SU-DHL-6 (cell line): ENCODE measurements around the gene JOSD1.

Source experiments
- H2AFZ ChIP-seq: fragments of 200-600 bp; sonication (generic); 2 replicates; pipeline ENCODE4 v1.6.1; 2014; ENCODE audit warnings: low read depth, mild to moderate bottlenecking, moderate library complexity, mixed read lengths, antibody characterized with exemption, low read length; ENCODE audit not compliant: severe bottlenecking
- H3F3A ChIP-seq: fragments of 200-600 bp; shearing (Covaris generic); 2 replicates; pipeline ENCODE4 v1.6.0; 2016; ENCODE audit warnings: antibody characterized with exemption, mild to moderate bottlenecking; ENCODE audit not compliant: insufficient read depth
- H3K27ac ChIP-seq: fragments of 200-600 bp; sonication (generic); 2 replicates; pipeline ENCODE4 v1.5.1; 2016; ENCODE audit warnings: low read depth, mild to moderate bottlenecking, low read length, moderate library complexity, mixed read lengths
- H3K27me3 ChIP-seq: fragments of 200-600 bp; sonication (generic), shearing (Covaris generic); 2 replicates; pipeline ENCODE4 v1.6.0; 2014; ENCODE audit warnings: mild to moderate bottlenecking, low read length
- H3K36me3 ChIP-seq: fragments of 200-600 bp; sonication (generic); 2 replicates; pipeline ENCODE4 v1.6.1; 2014; ENCODE audit warnings: mild to moderate bottlenecking, low read length, mixed read lengths
- H3K4me2 ChIP-seq: fragments of 300-600, 200-600 bp; shearing (Covaris generic), sonication (generic); 2 replicates; pipeline ENCODE4 v1.6.0; 2014; ENCODE audit warnings: low read length, low read depth, mild to moderate bottlenecking; ENCODE audit not compliant: poor library complexity, severe bottlenecking
- H3K4me3 ChIP-seq: fragments of 200-600 bp; sonication (generic); 2 replicates; pipeline ENCODE4 v1.5.1; 2014; ENCODE audit warnings: antibody characterized with exemption, low read length, mild to moderate bottlenecking, mixed read lengths; ENCODE audit not compliant: insufficient read depth, poor library complexity, severe bottlenecking
- H3K79me2 ChIP-seq: fragments of 200-600 bp; sonication (generic); 2 replicates; pipeline ENCODE4 v1.6.1; 2014; ENCODE audit warnings: mild to moderate bottlenecking, low read length, moderate library complexity; ENCODE audit not compliant: insufficient read depth
- H3K9ac ChIP-seq: fragments of 200-600 bp; sonication (generic); 2 replicates; pipeline ENCODE4 v1.7.0; 2014; ENCODE audit warnings: mild to moderate bottlenecking, low read length
- H3K9me2 ChIP-seq: fragments of 200-600 bp; sonication (generic); replicated peaks from 2 replicates; pipeline ENCODE4 v1.6.1; 2014; ENCODE audit warnings: low read length; ENCODE audit not compliant: insufficient read depth
- H3K9me3 ChIP-seq: fragments of 200-600 bp; sonication (generic); 2 replicates; pipeline ENCODE4 v1.6.1; 2014; ENCODE audit warnings: low read length, mixed read lengths; ENCODE audit not compliant: insufficient read depth
- H4K20me1 ChIP-seq: fragments of 200-600 bp; sonication (generic); 2 replicates; pipeline ENCODE4 v1.6.1; 2014; ENCODE audit warnings: low read depth, mild to moderate bottlenecking, antibody characterized with exemption, low read length, moderate library complexity, mixed read lengths
- EZH2phosphoT487 ChIP-seq: fragments of 200-600 bp; sonication (generic), shearing (Covaris generic); conservative IDR thresholded peaks from 2 replicates; pipeline ENCODE4 v1.6.1; 2018; ENCODE audit warnings: mild to moderate bottlenecking, antibody characterized with exemption, low read length, moderate library complexity, mixed read lengths
- TF ChIP-seq, protein P1 (sequence below): fragments of 200-600 bp; sonication (generic); IDR thresholded peaks from one replicate; pipeline ENCODE4 v1.5.1; 2017; ENCODE audit warnings: antibody characterized with exemption, mild to moderate bottlenecking, low read length, moderate library complexity; ENCODE audit not compliant: insufficient read depth, poor library complexity, severe bottlenecking

JOSD1 gene

DNA sequence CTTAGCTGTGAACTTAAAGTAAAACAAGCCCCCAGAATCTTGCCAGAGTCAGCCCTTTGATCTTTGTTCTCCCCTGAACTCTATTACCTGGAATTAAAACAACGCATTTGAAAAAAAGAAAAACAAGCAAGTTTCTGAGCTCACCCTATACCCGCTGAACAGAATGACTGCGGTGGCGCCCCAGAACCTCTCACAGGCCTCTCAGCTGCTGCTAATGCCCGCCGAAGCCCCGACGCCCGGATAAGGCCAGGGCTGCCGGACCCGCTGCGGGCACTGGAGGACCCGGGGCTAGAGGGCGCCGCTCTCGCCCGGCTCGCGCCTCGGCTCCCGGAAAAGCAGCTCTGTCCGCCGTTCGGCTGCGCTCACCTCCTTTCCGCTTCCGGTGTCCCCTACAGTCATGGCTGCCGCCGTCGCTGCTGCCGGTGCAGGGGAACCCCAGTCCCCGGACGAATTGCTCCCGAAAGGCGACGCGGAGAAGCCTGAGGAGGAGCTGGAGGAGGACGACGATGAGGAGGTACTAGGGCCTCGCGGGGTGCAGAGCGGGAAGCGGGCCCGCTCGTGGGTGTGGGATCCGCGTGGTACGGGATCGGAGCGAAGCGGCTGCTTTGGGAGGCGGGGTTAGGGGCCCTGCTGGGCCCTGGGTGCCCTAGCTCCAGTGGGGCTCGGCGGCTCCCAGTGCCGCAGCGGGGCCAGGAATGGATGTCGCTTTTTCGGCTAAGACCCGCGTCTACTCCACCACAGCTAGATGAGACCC, 19.0 kb downstream of the JOSD1 start, which contains the start of gene TOMM22:
TSS of gene TOMM22 (plus strand) at position 376 of the 754 bp plus-strand sequence. CDS start at position 398, 22 bp downstream.
- Histone ChIP-seq H3K9me3 (no peaks in the 10 kb centered on the region), H3K4me2 (peak within 1 kb of the TSS; percentile 90), H3K36me3 (0 out of 2 replicates have a peak, but pooled peaks cover 5% of the 10 kb centered on the region), H4K20me1 (no peaks in the 10 kb centered on the region), H2AFZ (peak within 1 kb of the TSS; percentile 80), H3K27me3 (no peaks in the 10 kb centered on the region), H3K9ac (peak within 1 kb of the TSS; percentile 76), H3K79me2 (peaks cover 10% of the 10 kb centered on the region), H3K9me2 (no peaks in the 10 kb centered on the region), H3F3A (no peaks in the 10 kb centered on the region; the same call in 1 of the 2 replicates), H3K27ac (no peak within 1 kb of the TSS; the same call in 1 of the 2 replicates), H3K4me3 (peak within 1 kb of the TSS; percentile 72)
- TF ChIP-seq, protein P1, sequence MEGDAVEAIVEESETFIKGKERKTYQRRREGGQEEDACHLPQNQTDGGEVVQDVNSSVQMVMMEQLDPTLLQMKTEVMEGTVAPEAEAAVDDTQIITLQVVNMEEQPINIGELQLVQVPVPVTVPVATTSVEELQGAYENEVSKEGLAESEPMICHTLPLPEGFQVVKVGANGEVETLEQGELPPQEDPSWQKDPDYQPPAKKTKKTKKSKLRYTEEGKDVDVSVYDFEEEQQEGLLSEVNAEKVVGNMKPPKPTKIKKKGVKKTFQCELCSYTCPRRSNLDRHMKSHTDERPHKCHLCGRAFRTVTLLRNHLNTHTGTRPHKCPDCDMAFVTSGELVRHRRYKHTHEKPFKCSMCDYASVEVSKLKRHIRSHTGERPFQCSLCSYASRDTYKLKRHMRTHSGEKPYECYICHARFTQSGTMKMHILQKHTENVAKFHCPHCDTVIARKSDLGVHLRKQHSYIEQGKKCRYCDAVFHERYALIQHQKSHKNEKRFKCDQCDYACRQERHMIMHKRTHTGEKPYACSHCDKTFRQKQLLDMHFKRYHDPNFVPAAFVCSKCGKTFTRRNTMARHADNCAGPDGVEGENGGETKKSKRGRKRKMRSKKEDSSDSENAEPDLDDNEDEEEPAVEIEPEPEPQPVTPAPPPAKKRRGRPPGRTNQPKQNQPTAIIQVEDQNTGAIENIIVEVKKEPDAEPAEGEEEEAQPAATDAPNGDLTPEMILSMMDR = peak; percentile 85
- TF ChIP-seq EZH2phosphoT487 = no peak

DNA sequence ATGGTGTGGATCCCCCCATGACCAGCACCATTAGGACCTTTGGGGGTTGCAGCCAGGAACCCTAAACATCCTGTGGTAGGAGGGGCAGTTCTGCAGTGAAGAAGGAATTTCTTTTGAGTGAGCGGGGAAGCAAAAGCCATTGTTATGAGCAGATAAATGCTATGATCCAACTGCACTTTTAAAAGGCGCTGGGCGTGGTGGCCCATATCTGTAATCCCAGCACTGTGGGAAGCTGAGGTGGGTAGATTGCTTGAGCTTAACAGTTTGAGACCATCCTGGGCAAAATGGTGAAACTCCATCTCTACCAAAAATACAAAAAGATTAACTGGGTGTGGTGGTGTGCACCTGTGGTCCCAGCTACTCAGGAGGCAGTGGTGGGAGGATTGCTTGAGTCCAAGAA, 24.9 kb downstream of the JOSD1 start:
- Histone ChIP-seq H3K4me2 (no peak overlapping the region), H3K4me3 (no peak overlapping the region), H3K9ac (no peak overlapping the region), H3K36me3 (no peaks in the 10 kb centered on the region), H3K27ac (no peak overlapping the region), H2AFZ (no peak overlapping the region), H3K79me2 (no peaks in the 10 kb centered on the region), H3K9me3 (no peaks in the 10 kb centered on the region), H3K9me2 (no peaks in the 10 kb centered on the region), H4K20me1 (no peaks in the 10 kb centered on the region), H3K27me3 (no peaks in the 10 kb centered on the region), H3F3A (no peaks in the 10 kb centered on the region)
- TF ChIP-seq, protein P1 = no peak
- no peak for TF ChIP-seq EZH2phosphoT487

DNA sequence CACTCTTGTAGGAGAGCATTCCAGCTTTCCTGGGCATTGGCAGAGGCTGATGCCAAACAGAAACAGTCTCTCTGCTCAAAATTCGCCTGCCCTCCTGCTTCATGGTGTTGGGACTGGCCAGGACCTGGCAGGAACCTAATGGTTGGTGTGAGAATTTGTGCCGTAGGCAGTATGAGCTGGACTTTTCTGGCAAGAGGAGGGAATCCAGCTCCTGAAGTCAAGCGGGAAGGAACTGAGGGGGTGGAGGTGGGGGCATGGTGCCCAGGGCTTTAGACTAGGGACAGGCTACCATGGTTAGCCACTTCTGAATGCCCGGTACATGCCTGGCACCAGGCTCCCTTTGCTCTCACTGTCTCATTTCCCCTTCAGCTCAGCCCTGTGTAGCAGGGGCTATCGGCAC, 25.9 kb downstream of the JOSD1 start:
- Histone ChIP-seq H3K27me3 (no peaks in the 10 kb centered on the region), H3K9ac (no peak overlapping the region), H3K9me3 (no peaks in the 10 kb centered on the region), H3K79me2 (no peaks in the 10 kb centered on the region), H3K27ac (no peak overlapping the region), H2AFZ (no peak overlapping the region), H3F3A (no peaks in the 10 kb centered on the region), H3K9me2 (no peaks in the 10 kb centered on the region), H3K36me3 (no peaks in the 10 kb centered on the region), H3K4me2 (no peak overlapping the region), H4K20me1 (no peaks in the 10 kb centered on the region), H3K4me3 (no peak overlapping the region)
- TF ChIP-seq EZH2phosphoT487 = no peak
- TF ChIP-seq, protein P1 = no peak
